HTERT RPE-1 (cell line): ENCODE measurements around the gene MS4A4E.
"Not testable (repeated sequence)": the region's sequence is repeated elsewhere in the genome, so short reads cannot be mapped to it uniquely, and the experiment has no call there.

Source experiments
- in situ Hi-C: fragments of 300-500 bp; cut with MboI; formaldehyde crosslinking; loops from 4 replicates; pipeline ENCODE4 v1.14.3; 2020; ENCODE audit warnings: low sequenced_read_pairs

The MS4A4E gene

GRCh38 chr11:60222141-60222540, 20.8 kb downstream of the MS4A4E start:
- in situ Hi-C loops = no loop called here

GRCh38 chr11:60221692-60222091, 21.2 kb downstream of the MS4A4E start:
- in situ Hi-C loops = no loop called here

- in situ Hi-C loops = no loop called here
These were observed 21.8 kb downstream of the MS4A4E start for GRCh38 chr11:60221181-60221580.

GRCh38 chr11:60214386-60214785, 28.6 kb downstream of the MS4A4E start:
- in situ Hi-C loops = no loop called here

- in situ Hi-C loops = no loop called here
These were observed 31.7 kb downstream of the MS4A4E start for GRCh38 chr11:60211206-60211605.

GRCh38 chr11:60209977-60210376, 33.0 kb downstream of the MS4A4E start:
- in situ Hi-C loops = no loop called here

GRCh38 chr11:60208951-60209350, 34.0 kb downstream of the MS4A4E start:
- in situ Hi-C loops = no loop called here

- in situ Hi-C loops = no loop called here
These were observed 34.6 kb downstream of the MS4A4E start for GRCh38 chr11:60208146-60208895.

- in situ Hi-C loops = no loop called here
These were observed 36.3 kb downstream of the MS4A4E start for GRCh38 chr11:60206616-60207015.

GRCh38 chr11:60204922-60205321, 38.0 kb downstream of the MS4A4E start:
- in situ Hi-C loops = no loop called here

- in situ Hi-C loops = not testable (repeated sequence)
These were observed 41.6 kb downstream of the MS4A4E start for GRCh38 chr11:60201334-60201733.

- in situ Hi-C loops = no loop called here
These were observed 45.5 kb downstream of the MS4A4E start for GRCh38 chr11:60197442-60197841.

GRCh38 chr11:60195923-60196368, 47.0 kb downstream of the MS4A4E start:
- in situ Hi-C loops = no loop called here

- in situ Hi-C loops = no loop called here
These were observed 48.4 kb downstream of the MS4A4E start for GRCh38 chr11:60194511-60194910.

- in situ Hi-C loops = no loop called here
These were observed 49.1 kb downstream of the MS4A4E start for GRCh38 chr11:60193687-60194433.

GRCh38 chr11:60192564-60192963, 50.4 kb downstream of the MS4A4E start:
- in situ Hi-C loops = not testable (repeated sequence)

GRCh38 chr11:60188481-60188880, 54.5 kb downstream of the MS4A4E start:
- in situ Hi-C loops = not testable (repeated sequence)

- in situ Hi-C loops = not testable (repeated sequence)
These were observed 56.8 kb downstream of the MS4A4E start for GRCh38 chr11:60186128-60186527.

- in situ Hi-C loops = not testable (repeated sequence)
These were observed 57.5 kb downstream of the MS4A4E start for GRCh38 chr11:60185512-60185827.

- in situ Hi-C loops = no loop called here
These were observed 58.0 kb downstream of the MS4A4E start for GRCh38 chr11:60184824-60185511.

- in situ Hi-C loops = no loop called here
These were observed 59.2 kb downstream of the MS4A4E start for GRCh38 chr11:60183591-60184205.
